ENCODE measurements around the gene KCNMA1. TPM values are rescaled to one million over a fixed set of nuclear protein-coding genes. Genes with fewer than 3 reads are reported as not detected.

Gene KCNMA1
- total and polyA plus RNA-seq, 10 donors: 9.3 to 114 (median 51.5) TPM

- H3K36me3 ChIP-seq: no peaks in the 10 kb centered on the region
- 82 to 88% (median 82%) methylated on average over 17 of the region's 17 CpGs for WGBS, 5 donors
- no peak for DNase-seq
- no peaks in the 10 kb centered on the region for H3K4me1 ChIP-seq
- no peaks in the 10 kb centered on the region for H3K9me3 ChIP-seq
- no peak overlapping the region for H3K4me3 ChIP-seq
- no peak for TF ChIP-seq POLR2AphosphoS5 (IDR thresholded peaks at IDR 0.05)
- TF ChIP-seq POLR2A (IDR thresholded peaks at IDR 0.05): no peak
- TF ChIP-seq, protein P1, sequence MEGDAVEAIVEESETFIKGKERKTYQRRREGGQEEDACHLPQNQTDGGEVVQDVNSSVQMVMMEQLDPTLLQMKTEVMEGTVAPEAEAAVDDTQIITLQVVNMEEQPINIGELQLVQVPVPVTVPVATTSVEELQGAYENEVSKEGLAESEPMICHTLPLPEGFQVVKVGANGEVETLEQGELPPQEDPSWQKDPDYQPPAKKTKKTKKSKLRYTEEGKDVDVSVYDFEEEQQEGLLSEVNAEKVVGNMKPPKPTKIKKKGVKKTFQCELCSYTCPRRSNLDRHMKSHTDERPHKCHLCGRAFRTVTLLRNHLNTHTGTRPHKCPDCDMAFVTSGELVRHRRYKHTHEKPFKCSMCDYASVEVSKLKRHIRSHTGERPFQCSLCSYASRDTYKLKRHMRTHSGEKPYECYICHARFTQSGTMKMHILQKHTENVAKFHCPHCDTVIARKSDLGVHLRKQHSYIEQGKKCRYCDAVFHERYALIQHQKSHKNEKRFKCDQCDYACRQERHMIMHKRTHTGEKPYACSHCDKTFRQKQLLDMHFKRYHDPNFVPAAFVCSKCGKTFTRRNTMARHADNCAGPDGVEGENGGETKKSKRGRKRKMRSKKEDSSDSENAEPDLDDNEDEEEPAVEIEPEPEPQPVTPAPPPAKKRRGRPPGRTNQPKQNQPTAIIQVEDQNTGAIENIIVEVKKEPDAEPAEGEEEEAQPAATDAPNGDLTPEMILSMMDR (IDR thresholded peaks at IDR 0.05 in 8 of 11, conservative IDR thresholded peaks at IDR 0.05 in 3 of 11): no peak
- no peaks in the 10 kb centered on the region for H3K27me3 ChIP-seq (replicated peaks in 1 of 7)
- intact Hi-C loops (cut with DNase I; ENCODE audit: low total_unique reads): no loop called here
- no peak overlapping the region for H3K27ac ChIP-seq
Observed at GRCh38 chr10:77090381-77091356, 546.9 kb downstream of the KCNMA1 start.

GRCh38 chr10:77087366-77087765 is 550.2 kb downstream of the KCNMA1 start:
- no peaks in the 10 kb centered on the region for H3K36me3 ChIP-seq
- H3K4me1 ChIP-seq: peaks cover 0 to 5% (median 0%) of the 10 kb centered on the region in 6 donors
- no peak for DNase-seq
- H3K27me3 ChIP-seq (replicated peaks in 1 of 7): no peaks in the 10 kb centered on the region
- no peaks in the 10 kb centered on the region for H3K9me3 ChIP-seq
- no peak overlapping the region for H3K27ac ChIP-seq
- WGBS, 5 donors: 94 to 97% (median 96%) methylated on average over 4 of the region's 4 CpGs
- TF ChIP-seq, protein P1 (IDR thresholded peaks at IDR 0.05 in 8 of 11, conservative IDR thresholded peaks at IDR 0.05 in 3 of 11): no peak
- TF ChIP-seq POLR2AphosphoS5 (IDR thresholded peaks at IDR 0.05): no peak
- no peak for TF ChIP-seq POLR2A (IDR thresholded peaks at IDR 0.05)
- intact Hi-C loops (cut with DNase I; ENCODE audit: low total_unique reads): no loop called here
- H3K4me3 ChIP-seq: no peak overlapping the region

DNA sequence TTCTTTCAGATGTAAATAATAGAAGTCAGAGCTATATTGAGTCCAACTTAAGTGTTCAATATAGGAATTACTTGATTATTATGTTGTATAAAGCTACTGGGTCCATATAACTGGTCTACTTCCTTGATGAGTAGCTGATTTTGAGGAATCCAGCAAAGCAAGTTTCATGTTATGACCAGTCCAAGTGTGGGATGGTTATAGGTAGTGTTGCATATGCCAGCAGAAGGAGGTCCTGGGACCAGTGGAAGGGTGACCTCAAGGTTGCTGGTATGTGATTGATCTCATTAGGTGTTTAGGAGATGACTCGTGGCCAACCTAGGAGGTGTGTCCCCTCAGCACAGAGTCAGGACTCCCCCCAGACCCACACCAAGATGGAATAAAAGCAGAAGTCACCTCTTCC is 551.5 kb downstream of the KCNMA1 start:
- DNase-seq: no peak

More for the DNA sequence above, 551.5 kb downstream of the KCNMA1 start:
- Histone ChIP-seq H3K4me1 (peaks cover 3 to 17% (median 6%) of the 10 kb centered on the region in 6 donors), H3K27ac (no peak overlapping the region), H3K36me3 (no peaks in the 10 kb centered on the region), H3K27me3 (replicated peaks in 1 of 7) (no peaks in the 10 kb centered on the region), H3K9me3 (no peaks in the 10 kb centered on the region), H3K4me3 (no peak overlapping the region)
- 83 to 95% (median 91%) methylated on average over 1 of the region's 1 CpG for WGBS, 5 donors
- no peak for TF ChIP-seq POLR2AphosphoS5 (IDR thresholded peaks at IDR 0.05)
- TF ChIP-seq, protein P1 (IDR thresholded peaks at IDR 0.05 in 8 of 11, conservative IDR thresholded peaks at IDR 0.05 in 3 of 11): no peak
- no peak for TF ChIP-seq POLR2A (IDR thresholded peaks at IDR 0.05)
- intact Hi-C loops (cut with DNase I; ENCODE audit: low total_unique reads): no loop called here
